A673 (cell line): Measurements from ENCODE around the gene ELAVL1. TPM values are rescaled to one million over a fixed set of nuclear protein-coding genes. Genes with fewer than 3 reads are reported as not detected.

Experiments used
- BruUV-seq: library from RNA; stranded (reverse); fragments of 400-500 nt; replicated peaks from 2 replicates; lab custom pipeline; 2021; lab: Mats Ljungman, UMichigan
- CTCF ChIA-PET: fragments of 300-600 bp; sonication (Branson Sonifier 250); formaldehyde crosslinking; loops from one replicate; lab custom pipeline; 2022; ENCODE audit warnings: antibody characterized with exemption; lab: Charles Lee
- POLR2A ChIA-PET: fragments of 300-600 bp; sonication (Branson Sonifier 250); formaldehyde crosslinking; loops from one replicate; lab custom pipeline; 2022; ENCODE audit warnings: antibody characterized with exemption; ENCODE audit not compliant: low non-redundant PET; lab: Charles Lee
- DNase-seq: peaks from one replicate; pipeline ENCODE4 v3.0.0-alpha.2; 2015; ENCODE audit warnings: low spot score
- H3K27ac ChIP-seq: fragments of 200-600 bp; sonication (generic); 2 replicates; pipeline ENCODE4 v1.5.1; 2016; ENCODE audit warnings: mixed run types, low read depth, mild to moderate bottlenecking, mixed read lengths, antibody characterized with exemption, low read length; ENCODE audit not compliant: poor library complexity, severe bottlenecking
- H3K27me3 ChIP-seq: fragments of 200-600 bp; sonication (generic); replicated peaks from 2 replicates; pipeline ENCODE4 v1.6.1; 2017; ENCODE audit warnings: mixed run types, low read depth, mild to moderate bottlenecking, mixed read lengths, antibody characterized with exemption, low read length; ENCODE audit not compliant: insufficient read depth, poor library complexity
- H3K36me3 ChIP-seq: fragments of 200-600 bp; sonication (generic); 2 replicates; pipeline ENCODE4 v1.6.1; 2016; ENCODE audit warnings: mixed run types, mild to moderate bottlenecking, mixed read lengths, antibody characterized with exemption, low read length; ENCODE audit not compliant: insufficient read depth, poor library complexity, severe bottlenecking
- H3K4me1 ChIP-seq: fragments of 200-600 bp; sonication (generic); 2 replicates; pipeline ENCODE4 v1.6.1; 2017; ENCODE audit warnings: mixed run types, mild to moderate bottlenecking, mixed read lengths, antibody characterized with exemption, low read length; ENCODE audit not compliant: insufficient read depth, poor library complexity, severe bottlenecking
- H3K4me3 ChIP-seq: fragments of 200-600 bp; sonication (generic); 2 replicates; pipeline ENCODE4 v1.5.1; 2016; ENCODE audit warnings: low read depth, mixed run types, mild to moderate bottlenecking, mixed read lengths, low read length; ENCODE audit not compliant: poor library complexity, severe bottlenecking
- H3K9me3 ChIP-seq: fragments of 200-600 bp; sonication (generic); 2 replicates; pipeline ENCODE4 v1.6.1; 2016; ENCODE audit warnings: mixed run types, low read depth, mild to moderate bottlenecking, mixed read lengths, antibody characterized with exemption, low read length; ENCODE audit not compliant: poor library complexity, severe bottlenecking
- EZH2 ChIP-seq: fragments of 200-600 bp; sonication (generic); IDR thresholded peaks from 2 replicates; pipeline ENCODE4 v1.6.1; 2017; ENCODE audit warnings: borderline replicate concordance, low read depth, mild to moderate bottlenecking, mixed read lengths, antibody characterized with exemption, low read length; ENCODE audit not compliant: poor library complexity, severe bottlenecking
- intact Hi-C: fragments of 100-400 bp; cut with micrococcal nuclease; formaldehyde crosslinking; loops from one replicate; pipeline ENCODE4 v1.10.0; 2022; ENCODE audit not compliant: unreplicated experiment
- total RNA-seq: library from RNA; stranded (reverse); gene quantifications from 2 replicates; pipeline ENCODE4 v1.2.3, GENCODE V29; 2021
- TF ChIP-seq, protein P1 (sequence below): fragments of 300-800, 200-600 bp; sonication (generic); conservative IDR thresholded peaks from 2 replicates; pipeline ENCODE4 v1.5.1; 2017; ENCODE audit warnings: low read depth, mild to moderate bottlenecking, antibody characterized with exemption, low read length, moderate library complexity, mixed read lengths

Gene ELAVL1
- total RNA-seq, 1 experiment from 2014 or later = 171 TPM

GRCh38 chr19:7970716-7971448 lies 34.6 kb downstream of the ELAVL1 start:
- H3K36me3 ChIP-seq = peaks cover 57% of the 10 kb centered on the region
- no peaks in the 10 kb centered on the region for H3K9me3 ChIP-seq
- ChIA-PET POLR2A (no interaction called here), CTCF (interaction anchor here (0.5 to 1.0 kb wide), 6 partner anchors 22 to 283 kb away, joined by 3 to 21 read pairs (median 6); no protein-coding TSS in a partner anchor)
- H3K27me3 ChIP-seq = no peaks in the 10 kb centered on the region
- TF ChIP-seq EZH2 = no peak
- TF ChIP-seq, protein P1, sequence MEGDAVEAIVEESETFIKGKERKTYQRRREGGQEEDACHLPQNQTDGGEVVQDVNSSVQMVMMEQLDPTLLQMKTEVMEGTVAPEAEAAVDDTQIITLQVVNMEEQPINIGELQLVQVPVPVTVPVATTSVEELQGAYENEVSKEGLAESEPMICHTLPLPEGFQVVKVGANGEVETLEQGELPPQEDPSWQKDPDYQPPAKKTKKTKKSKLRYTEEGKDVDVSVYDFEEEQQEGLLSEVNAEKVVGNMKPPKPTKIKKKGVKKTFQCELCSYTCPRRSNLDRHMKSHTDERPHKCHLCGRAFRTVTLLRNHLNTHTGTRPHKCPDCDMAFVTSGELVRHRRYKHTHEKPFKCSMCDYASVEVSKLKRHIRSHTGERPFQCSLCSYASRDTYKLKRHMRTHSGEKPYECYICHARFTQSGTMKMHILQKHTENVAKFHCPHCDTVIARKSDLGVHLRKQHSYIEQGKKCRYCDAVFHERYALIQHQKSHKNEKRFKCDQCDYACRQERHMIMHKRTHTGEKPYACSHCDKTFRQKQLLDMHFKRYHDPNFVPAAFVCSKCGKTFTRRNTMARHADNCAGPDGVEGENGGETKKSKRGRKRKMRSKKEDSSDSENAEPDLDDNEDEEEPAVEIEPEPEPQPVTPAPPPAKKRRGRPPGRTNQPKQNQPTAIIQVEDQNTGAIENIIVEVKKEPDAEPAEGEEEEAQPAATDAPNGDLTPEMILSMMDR = peak; percentile 85
- peak; percentile 67 for DNase-seq
- no peak overlapping the region for H3K4me3 ChIP-seq
- H3K4me1 ChIP-seq = no peaks in the 10 kb centered on the region
- no TSS peak for BruUV-seq
- H3K27ac ChIP-seq = no peak overlapping the region
- intact Hi-C loops = no loop called here

GRCh38 chr19:7969555-7969939 lies 35.9 kb downstream of the ELAVL1 start:
- Histone ChIP-seq H3K9me3 (no peaks in the 10 kb centered on the region), H3K4me1 (no peaks in the 10 kb centered on the region), H3K4me3 (no peak overlapping the region), H3K27ac (no peak overlapping the region), H3K36me3 (peaks cover 64% of the 10 kb centered on the region), H3K27me3 (no peaks in the 10 kb centered on the region)
- TF ChIP-seq, protein P1 = no peak
- TF ChIP-seq EZH2 = no peak
- CTCF ChIA-PET = no interaction called here
- POLR2A ChIA-PET = no interaction called here
- intact Hi-C loops = no loop called here
- no TSS peak for BruUV-seq
- DNase-seq = no peak

- H3K27ac ChIP-seq = no peak overlapping the region
- CTCF ChIA-PET = no interaction called here
- H3K36me3 ChIP-seq = peaks cover 60% of the 10 kb centered on the region
- DNase-seq = no peak
- TF ChIP-seq, protein P1 = no peak
- TF ChIP-seq EZH2 = no peak
- POLR2A ChIA-PET = no interaction called here
- H3K4me3 ChIP-seq = no peak overlapping the region
- BruUV-seq = no TSS peak
- H3K27me3 ChIP-seq = no peaks in the 10 kb centered on the region
- intact Hi-C loops = no loop called here
- no peaks in the 10 kb centered on the region for H3K4me1 ChIP-seq
- H3K9me3 ChIP-seq = no peaks in the 10 kb centered on the region
These were observed 36.5 kb downstream of the ELAVL1 start for GRCh38 chr19:7968796-7969554.
